Measurements from ENCODE around the gene PSMD6. TPM values are rescaled to one million over a fixed set of nuclear protein-coding genes. Genes with fewer than 3 reads are reported as not detected.
A peak's percentile ranks its signal among the peaks of the same experiment; 100 is the strongest.

The PSMD6 gene
- total and polyA plus RNA-seq, 9 donors = 30.8 to 68.6 (median 55.7) TPM

DNA sequence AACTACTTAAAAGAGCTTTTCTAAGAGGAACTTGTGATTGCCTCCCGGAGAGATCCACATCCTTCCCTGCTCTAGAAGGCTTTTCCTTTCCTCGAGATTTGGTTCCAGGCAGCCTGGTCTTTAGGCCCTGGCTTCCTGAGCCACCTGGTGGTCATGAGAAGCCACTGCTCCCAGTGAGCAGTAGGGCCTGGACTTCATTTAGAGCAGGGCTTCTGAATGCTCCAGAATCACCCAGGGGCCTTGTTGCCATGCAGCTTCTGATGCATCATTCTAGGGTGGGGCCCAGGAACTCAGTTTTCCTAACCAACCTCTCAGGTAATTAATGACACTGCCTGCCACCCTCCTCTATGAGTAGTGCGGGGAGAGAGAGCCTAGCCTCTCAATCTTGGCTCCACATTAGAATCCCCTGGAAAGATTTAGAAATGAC is 29.6 kb downstream of the PSMD6 start:
- DNase-seq = peak; percentile 44 to 69 (median 55)
- 36 to 37% (median 37%) methylated on average over 3 of the region's 3 CpGs for WGBS, 3 donors
- no peak for TF ChIP-seq EP300 (IDR thresholded peaks at IDR 0.05)
- TF ChIP-seq POLR2A (IDR thresholded peaks at IDR 0.05) = no peak
- TF ChIP-seq, protein P1, sequence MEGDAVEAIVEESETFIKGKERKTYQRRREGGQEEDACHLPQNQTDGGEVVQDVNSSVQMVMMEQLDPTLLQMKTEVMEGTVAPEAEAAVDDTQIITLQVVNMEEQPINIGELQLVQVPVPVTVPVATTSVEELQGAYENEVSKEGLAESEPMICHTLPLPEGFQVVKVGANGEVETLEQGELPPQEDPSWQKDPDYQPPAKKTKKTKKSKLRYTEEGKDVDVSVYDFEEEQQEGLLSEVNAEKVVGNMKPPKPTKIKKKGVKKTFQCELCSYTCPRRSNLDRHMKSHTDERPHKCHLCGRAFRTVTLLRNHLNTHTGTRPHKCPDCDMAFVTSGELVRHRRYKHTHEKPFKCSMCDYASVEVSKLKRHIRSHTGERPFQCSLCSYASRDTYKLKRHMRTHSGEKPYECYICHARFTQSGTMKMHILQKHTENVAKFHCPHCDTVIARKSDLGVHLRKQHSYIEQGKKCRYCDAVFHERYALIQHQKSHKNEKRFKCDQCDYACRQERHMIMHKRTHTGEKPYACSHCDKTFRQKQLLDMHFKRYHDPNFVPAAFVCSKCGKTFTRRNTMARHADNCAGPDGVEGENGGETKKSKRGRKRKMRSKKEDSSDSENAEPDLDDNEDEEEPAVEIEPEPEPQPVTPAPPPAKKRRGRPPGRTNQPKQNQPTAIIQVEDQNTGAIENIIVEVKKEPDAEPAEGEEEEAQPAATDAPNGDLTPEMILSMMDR (IDR thresholded peaks at IDR 0.05) = peak; percentile 60 to 74 (median 68)
- H3K27me3 ChIP-seq = no peaks in the 10 kb centered on the region
- H3K9me3 ChIP-seq = no peaks in the 10 kb centered on the region
- peaks cover under 1% of the 10 kb centered on the region for H3K4me1 ChIP-seq (ENCODE audit: insufficient read depth)
- H3K4me3 ChIP-seq = no peak overlapping the region
- H3K27ac ChIP-seq = no peak overlapping the region
- no peaks in the 10 kb centered on the region for H3K36me3 ChIP-seq
- intact Hi-C loops (cut with DNase I) = loop anchor here (10.0 kb wide), 3 partner anchors 69 to 639 kb away; partner anchors contain the start of gene SCAANT1 (in 2 of the 4)

DNA sequence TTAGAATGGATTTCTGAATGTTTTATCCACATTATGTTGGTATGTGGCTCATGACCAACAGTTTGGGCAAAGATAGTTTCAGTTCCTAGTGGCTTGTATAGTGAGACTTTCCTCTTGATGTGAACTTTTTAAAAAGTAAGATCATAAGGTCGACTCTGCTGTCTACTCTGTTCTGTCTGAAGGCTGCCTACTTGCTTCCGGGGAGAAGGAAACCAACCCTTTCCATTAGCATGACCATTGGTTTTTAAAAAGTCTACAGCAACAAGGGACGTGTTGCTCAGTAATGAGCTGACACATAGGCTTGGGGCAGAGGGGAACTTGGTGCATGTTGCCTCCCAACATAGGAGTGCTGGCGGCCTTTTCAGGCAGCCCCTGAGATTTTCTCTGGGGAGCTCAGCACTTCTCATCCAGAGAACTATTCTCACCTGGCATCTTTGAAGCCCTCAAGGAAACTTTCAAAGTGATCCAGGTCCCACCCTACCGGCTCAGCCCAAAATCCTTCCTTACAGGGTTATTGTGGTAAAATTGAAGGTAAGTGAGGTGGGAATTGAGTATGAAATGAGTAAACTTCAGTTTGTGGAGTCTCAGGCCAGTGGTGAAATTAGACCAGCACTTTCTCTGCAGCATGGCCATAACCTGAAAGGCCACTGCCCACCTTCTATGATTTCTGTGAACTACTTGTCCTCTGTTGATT is 30.6 kb downstream of the PSMD6 start:
- Histone ChIP-seq H3K4me3 (no peak overlapping the region), H3K9me3 (no peaks in the 10 kb centered on the region), H3K36me3 (no peaks in the 10 kb centered on the region), H3K27ac (no peak overlapping the region), H3K4me1 (ENCODE audit: insufficient read depth) (no peaks in the 10 kb centered on the region), H3K27me3 (no peaks in the 10 kb centered on the region)
- intact Hi-C loops (cut with DNase I) = loop anchor here (10.0 kb wide), 3 partner anchors 68 to 638 kb away; partner anchors contain the start of gene SCAANT1 (in 2 of the 4)
- DNase-seq = no peak
- TF ChIP-seq POLR2A (IDR thresholded peaks at IDR 0.05) (no peak), EP300 (IDR thresholded peaks at IDR 0.05) (no peak)
- 89 to 93% (median 93%) methylated on average over 5 of the region's 5 CpGs for WGBS, 3 donors

DNA sequence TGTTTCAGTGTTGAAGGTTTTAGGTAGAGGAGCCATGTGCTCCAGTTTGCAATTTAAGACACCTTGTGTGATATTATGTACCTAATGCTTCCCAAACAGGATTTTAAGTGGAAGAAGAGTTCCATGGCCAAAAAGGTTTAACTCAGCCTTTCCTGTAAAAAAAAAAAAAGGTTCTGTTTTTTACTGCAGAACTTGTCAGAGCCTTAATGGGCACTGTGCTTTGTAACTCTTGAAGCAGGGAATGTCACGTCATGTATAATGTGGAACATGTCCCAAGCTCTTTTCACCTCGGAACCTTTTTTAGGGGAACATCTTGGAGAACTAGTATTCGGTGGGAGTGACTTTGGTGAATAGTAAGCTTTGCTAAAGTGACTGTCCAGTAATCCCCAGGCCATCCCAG is 31.6 kb downstream of the PSMD6 start:
- Histone ChIP-seq H3K27me3 (no peaks in the 10 kb centered on the region), H3K9me3 (no peaks in the 10 kb centered on the region), H3K4me3 (no peak overlapping the region), H3K27ac (no peak overlapping the region), H3K4me1 (ENCODE audit: insufficient read depth) (no peaks in the 10 kb centered on the region), H3K36me3 (no peaks in the 10 kb centered on the region)
- WGBS, 3 donors = 84 to 93% (median 93%) methylated on average over 3 of the region's 3 CpGs
- intact Hi-C loops (cut with DNase I) = loop anchor here (10.0 kb wide), 3 partner anchors 67 to 637 kb away; partner anchors contain the start of gene SCAANT1 (in 2 of the 4)
- DNase-seq = no peak
- no peak for TF ChIP-seq POLR2A (IDR thresholded peaks at IDR 0.05)
- no peak for TF ChIP-seq EP300 (IDR thresholded peaks at IDR 0.05)
- TF ChIP-seq, protein P1 (IDR thresholded peaks at IDR 0.05) = no peak

DNA sequence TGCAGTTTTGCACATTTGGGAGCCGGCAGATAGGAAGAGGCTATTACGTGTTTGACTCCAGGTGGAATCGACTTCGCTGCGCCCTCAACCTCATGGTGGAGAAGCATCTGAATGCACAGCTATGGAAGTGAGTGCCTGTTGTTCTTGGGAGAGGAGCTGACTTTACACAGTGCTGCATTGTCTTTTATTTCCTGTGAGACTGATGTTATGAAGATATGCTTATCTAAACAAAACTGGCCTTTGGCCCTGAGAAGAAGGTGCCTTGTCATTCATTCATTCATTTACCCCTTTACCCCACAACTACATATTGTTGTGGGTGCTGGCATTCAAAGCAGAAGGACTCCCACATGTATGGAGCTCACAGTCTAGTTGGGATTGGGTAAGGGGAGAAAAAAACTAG is 32.6 kb downstream of the PSMD6 start:
- H3K36me3 ChIP-seq = no peaks in the 10 kb centered on the region
- no peaks in the 10 kb centered on the region for H3K4me1 ChIP-seq (ENCODE audit: insufficient read depth)
- intact Hi-C loops (cut with DNase I) = loop anchor here (10.0 kb wide), 3 partner anchors 66 to 636 kb away; partner anchors contain the start of gene SCAANT1 (in 2 of the 4)
- no peak overlapping the region for H3K4me3 ChIP-seq
- no peaks in the 10 kb centered on the region for H3K27me3 ChIP-seq
- no peak for DNase-seq
- no peak overlapping the region for H3K27ac ChIP-seq
- no peaks in the 10 kb centered on the region for H3K9me3 ChIP-seq
- no peak for TF ChIP-seq EP300 (IDR thresholded peaks at IDR 0.05)
- no peak for TF ChIP-seq POLR2A (IDR thresholded peaks at IDR 0.05)
- TF ChIP-seq, protein P1 (IDR thresholded peaks at IDR 0.05) = no peak
- WGBS, 3 donors = 86 to 91% (median 90%) methylated on average over 5 of the region's 5 CpGs

DNA sequence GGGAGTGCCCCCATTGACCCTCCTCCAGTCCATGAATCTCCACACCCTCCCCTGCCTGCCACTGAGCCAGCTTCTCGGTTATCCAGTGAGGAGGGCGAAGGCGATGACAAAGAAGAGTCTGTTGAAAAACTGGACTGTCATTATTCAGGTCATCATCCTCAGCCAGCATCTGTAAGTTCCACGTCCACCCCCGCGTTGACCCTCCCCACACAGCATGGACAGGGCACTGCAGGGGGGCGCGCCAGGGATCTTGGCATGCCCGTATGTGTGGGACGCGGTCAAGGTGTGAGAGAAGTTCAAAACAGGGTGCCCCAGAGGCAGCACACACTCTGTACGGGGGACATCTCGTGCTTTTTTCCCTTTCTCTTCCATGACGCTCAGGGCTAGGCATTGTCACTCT is 33.1 kb downstream of the PSMD6 start:
- H3K4me1 ChIP-seq (ENCODE audit: insufficient read depth) = no peaks in the 10 kb centered on the region
- no peak for DNase-seq
- no peaks in the 10 kb centered on the region for H3K36me3 ChIP-seq
- no peak for TF ChIP-seq POLR2A (IDR thresholded peaks at IDR 0.05)
- TF ChIP-seq, protein P1 (IDR thresholded peaks at IDR 0.05) = no peak
- no peak for TF ChIP-seq EP300 (IDR thresholded peaks at IDR 0.05)
- no peaks in the 10 kb centered on the region for H3K27me3 ChIP-seq
- H3K4me3 ChIP-seq = no peak overlapping the region
- WGBS, 3 donors = 93 to 97% (median 95%) methylated on average over 14 of the region's 14 CpGs
- no peak overlapping the region for H3K27ac ChIP-seq
- intact Hi-C loops (cut with DNase I) = loop anchor here (10.0 kb wide), 3 partner anchors 65 to 635 kb away; partner anchors contain the start of gene SCAANT1 (in 2 of the 4)
- no peaks in the 10 kb centered on the region for H3K9me3 ChIP-seq

All from ovary (tissue), 9 donors.